OCI-LY1 (cell line): ENCODE results near the gene MYO10.

ENCODE experiments used
- H2AFZ ChIP-seq: fragments of 200-600 bp; sonication (generic), shearing (Covaris generic); 2 replicates; pipeline ENCODE4 v1.6.0; 2014; ENCODE audit warnings: antibody characterized with exemption, mild to moderate bottlenecking, low read length
- H3F3A ChIP-seq: fragments of 200-600 bp; sonication (generic), shearing (Covaris generic); 2 replicates; pipeline ENCODE4 v1.6.0; 2014; ENCODE audit warnings: mild to moderate bottlenecking, antibody characterized with exemption, low read length, moderate library complexity; ENCODE audit not compliant: insufficient read depth
- H3K27ac ChIP-seq: fragments of 200-600 bp; sonication (generic); 2 replicates; pipeline ENCODE4 v1.5.1; 2014; ENCODE audit warnings: low read length, mixed run types, mild to moderate bottlenecking, low read depth; ENCODE audit not compliant: poor library complexity, severe bottlenecking
- H3K27me3 ChIP-seq: fragments of 200-600 bp; sonication (generic); 2 replicates; pipeline ENCODE4 v1.6.0; 2014; ENCODE audit warnings: antibody characterized with exemption, mild to moderate bottlenecking, low read length, moderate library complexity; ENCODE audit not compliant: insufficient read depth
- H3K36me3 ChIP-seq: fragments of 200-600 bp; sonication (generic); 2 replicates; pipeline ENCODE4 v1.6.1; 2014; ENCODE audit warnings: mild to moderate bottlenecking, antibody characterized with exemption, low read length, moderate library complexity, mixed read lengths; ENCODE audit not compliant: insufficient read depth
- H3K4me1 ChIP-seq: fragments of 200-600 bp; sonication (generic); 2 replicates; pipeline ENCODE4 v1.5.1; 2014; ENCODE audit warnings: mild to moderate bottlenecking, low read length, moderate library complexity; ENCODE audit not compliant: insufficient read depth, severe bottlenecking
- H3K4me2 ChIP-seq: fragments of 200-600 bp; sonication (generic), shearing (Covaris generic); 2 replicates; pipeline ENCODE4 v1.6.1; 2014; ENCODE audit warnings: low read length
- H3K4me3 ChIP-seq: fragments of 200-600 bp; sonication (generic); 2 replicates; pipeline ENCODE4 v1.5.1; 2014; ENCODE audit warnings: low read length, low read depth, mild to moderate bottlenecking, mixed read lengths; ENCODE audit not compliant: poor library complexity, severe bottlenecking
- H3K79me2 ChIP-seq: fragments of 200-600 bp; shearing (Covaris generic); 2 replicates; pipeline ENCODE4 v1.6.1; 2016; ENCODE audit warnings: mixed run types, low read length, mixed read lengths; ENCODE audit not compliant: insufficient read depth
- H3K9ac ChIP-seq: fragments of 200-600 bp; sonication (generic), shearing (Covaris generic); 2 replicates; pipeline ENCODE4 v1.6.1; 2014; ENCODE audit warnings: mild to moderate bottlenecking, low read length, mixed read lengths
- H3K9me2 ChIP-seq: fragments of 200-600 bp; sonication (generic), shearing (Covaris generic); 2 replicates; pipeline ENCODE4 v1.6.1; 2014; ENCODE audit warnings: low read depth, mild to moderate bottlenecking, low read length, mixed read lengths
- H3K9me3 ChIP-seq: fragments of 200-600 bp; shearing (Covaris generic); 2 replicates; pipeline ENCODE4 v1.6.1; 2014; ENCODE audit warnings: low read length, mixed read lengths
- H4K20me1 ChIP-seq: fragments of 200-600 bp; sonication (generic), shearing (Covaris generic); 2 replicates; pipeline ENCODE4 v1.6.0; 2016; ENCODE audit warnings: mild to moderate bottlenecking, low read length; ENCODE audit not compliant: insufficient read depth
- EZH2 ChIP-seq: fragments of 200-600 bp; sonication (generic), shearing (Covaris generic); IDR thresholded peaks from 2 replicates; pipeline ENCODE4 v1.8.0; 2017; ENCODE audit warnings: borderline replicate concordance, mixed run types, mild to moderate bottlenecking, antibody characterized with exemption, low read length, moderate library complexity, mixed read lengths
- TF ChIP-seq, protein P1 (sequence below): fragments of 200-600 bp; sonication (generic), shearing (Covaris generic); IDR thresholded peaks from 2 replicates; pipeline ENCODE4 v1.5.1; 2017; ENCODE audit warnings: mild to moderate bottlenecking, antibody characterized with exemption, low read length, moderate library complexity, mixed read lengths

Gene MYO10

DNA sequence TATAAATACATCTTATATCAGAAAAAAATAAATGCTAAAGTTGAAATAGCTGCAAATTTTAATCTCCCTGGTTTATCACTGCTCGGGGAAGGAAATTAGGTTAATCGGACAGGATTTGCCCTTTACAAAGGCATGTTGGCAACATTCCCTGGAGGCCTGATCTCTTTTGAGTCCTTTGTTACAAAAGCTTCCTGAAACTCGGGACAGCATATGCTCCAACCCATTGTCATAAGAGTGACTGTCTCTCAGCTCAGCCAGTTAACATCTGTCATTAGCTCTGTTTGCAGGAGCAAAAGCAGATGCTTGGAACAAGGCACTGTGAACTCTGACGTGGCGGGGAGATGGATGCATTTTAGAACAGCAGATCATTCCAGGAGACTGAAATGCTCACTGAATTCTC is 80.6 kb downstream of the MYO10 start:
- Histone ChIP-seq H3K27ac (no peak overlapping the region), H3K4me1 (no peaks in the 10 kb centered on the region), H3K9ac (no peak overlapping the region), H3K27me3 (no peaks in the 10 kb centered on the region), H2AFZ (no peak overlapping the region), H3K4me2 (no peak overlapping the region), H3K79me2 (no peaks in the 10 kb centered on the region), H3K36me3 (no peaks in the 10 kb centered on the region), H3K9me3 (no peaks in the 10 kb centered on the region), H3K9me2 (no peaks in the 10 kb centered on the region), H3K4me3 (no peak overlapping the region), H3F3A (no peaks in the 10 kb centered on the region), H4K20me1 (no peaks in the 10 kb centered on the region)
- TF ChIP-seq, protein P1, sequence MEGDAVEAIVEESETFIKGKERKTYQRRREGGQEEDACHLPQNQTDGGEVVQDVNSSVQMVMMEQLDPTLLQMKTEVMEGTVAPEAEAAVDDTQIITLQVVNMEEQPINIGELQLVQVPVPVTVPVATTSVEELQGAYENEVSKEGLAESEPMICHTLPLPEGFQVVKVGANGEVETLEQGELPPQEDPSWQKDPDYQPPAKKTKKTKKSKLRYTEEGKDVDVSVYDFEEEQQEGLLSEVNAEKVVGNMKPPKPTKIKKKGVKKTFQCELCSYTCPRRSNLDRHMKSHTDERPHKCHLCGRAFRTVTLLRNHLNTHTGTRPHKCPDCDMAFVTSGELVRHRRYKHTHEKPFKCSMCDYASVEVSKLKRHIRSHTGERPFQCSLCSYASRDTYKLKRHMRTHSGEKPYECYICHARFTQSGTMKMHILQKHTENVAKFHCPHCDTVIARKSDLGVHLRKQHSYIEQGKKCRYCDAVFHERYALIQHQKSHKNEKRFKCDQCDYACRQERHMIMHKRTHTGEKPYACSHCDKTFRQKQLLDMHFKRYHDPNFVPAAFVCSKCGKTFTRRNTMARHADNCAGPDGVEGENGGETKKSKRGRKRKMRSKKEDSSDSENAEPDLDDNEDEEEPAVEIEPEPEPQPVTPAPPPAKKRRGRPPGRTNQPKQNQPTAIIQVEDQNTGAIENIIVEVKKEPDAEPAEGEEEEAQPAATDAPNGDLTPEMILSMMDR = no peak
- no peak for TF ChIP-seq EZH2

DNA sequence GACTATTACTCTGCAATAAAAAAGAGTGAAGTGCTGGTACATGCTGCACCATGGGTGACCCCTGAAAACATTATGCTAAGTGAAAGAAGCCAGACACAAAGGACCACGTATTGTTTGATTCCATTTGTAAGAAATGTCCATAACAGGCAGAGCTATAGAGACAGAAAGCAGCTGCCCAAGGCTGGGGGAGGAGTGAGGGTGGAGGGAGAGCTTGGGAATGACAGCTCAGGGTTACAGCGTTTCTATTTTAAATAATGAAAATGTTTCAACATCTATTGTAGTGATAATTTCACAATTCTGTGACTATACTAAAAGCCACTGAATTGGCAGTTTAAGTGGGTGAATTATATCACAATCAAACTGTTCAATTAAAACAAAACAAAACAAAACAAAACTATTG is 81.7 kb downstream of the MYO10 start:
- TF ChIP-seq EZH2 = no peak
- TF ChIP-seq, protein P1 = no peak
- Histone ChIP-seq H3K9ac (no peak overlapping the region), H3K9me2 (no peaks in the 10 kb centered on the region), H4K20me1 (no peaks in the 10 kb centered on the region), H3F3A (no peaks in the 10 kb centered on the region), H3K27me3 (no peaks in the 10 kb centered on the region), H3K9me3 (no peaks in the 10 kb centered on the region), H3K36me3 (no peaks in the 10 kb centered on the region), H3K27ac (no peak overlapping the region), H2AFZ (no peak overlapping the region), H3K4me3 (no peak overlapping the region), H3K4me2 (no peak overlapping the region), H3K79me2 (no peaks in the 10 kb centered on the region), H3K4me1 (no peaks in the 10 kb centered on the region)

DNA sequence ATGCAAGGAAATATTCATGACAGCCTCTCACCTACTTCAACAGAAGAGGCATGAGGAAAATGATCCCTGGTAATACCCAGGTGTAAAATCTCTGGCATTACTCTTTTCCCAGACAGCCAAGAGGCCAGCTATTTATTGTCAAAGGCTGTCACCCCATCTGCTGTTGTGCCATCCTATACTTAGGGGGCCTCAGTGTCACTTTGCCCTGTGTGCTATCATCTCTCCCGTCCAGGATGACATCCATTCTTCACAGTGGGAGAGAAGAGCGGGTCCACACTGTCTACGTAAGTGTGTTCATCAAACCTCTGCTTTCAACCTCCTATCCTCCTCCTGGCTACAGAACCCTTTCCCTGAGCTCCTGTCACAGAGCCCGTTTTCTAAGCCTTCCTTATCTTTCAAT is 82.6 kb downstream of the MYO10 start:
- no peaks in the 10 kb centered on the region for H3K4me1 ChIP-seq
- no peak overlapping the region for H3K9ac ChIP-seq

More for the DNA sequence above, 82.6 kb downstream of the MYO10 start:
- Histone ChIP-seq H3K36me3 (no peaks in the 10 kb centered on the region), H3K9me3 (no peaks in the 10 kb centered on the region), H3K4me3 (no peak overlapping the region), H2AFZ (no peak overlapping the region), H3K9me2 (no peaks in the 10 kb centered on the region), H3K4me2 (no peak overlapping the region), H4K20me1 (no peaks in the 10 kb centered on the region), H3K27ac (no peak overlapping the region), H3K79me2 (no peaks in the 10 kb centered on the region), H3F3A (no peaks in the 10 kb centered on the region), H3K27me3 (no peaks in the 10 kb centered on the region)
- TF ChIP-seq EZH2 = no peak
- TF ChIP-seq, protein P1 = no peak
